AG08396 (cell line): ENCODE measurements around the gene SLC46A2.

Experiments used
- DNase-seq: peaks from one replicate; pipeline ENCODE4 v3.0.0; 2012; ENCODE audit warnings: low spot score, mixed read lengths

SLC46A2 gene

GRCh38 chr9:112886351-112886750, 4.3 kb downstream of the SLC46A2 start:
- no peak for DNase-seq

- no peak for DNase-seq
Observed at GRCh38 chr9:112885324-112885723, 5.4 kb downstream of the SLC46A2 start.

GRCh38 chr9:112884721-112885120, 6.0 kb downstream of the SLC46A2 start:
- DNase-seq: no peak

GRCh38 chr9:112884101-112884500, 6.6 kb downstream of the SLC46A2 start:
- DNase-seq: peak; percentile 57

- peak; percentile 37 for DNase-seq
Observed at GRCh38 chr9:112881331-112881730, 9.3 kb downstream of the SLC46A2 start.

GRCh38 chr9:112880650-112881049, 10.0 kb downstream of the SLC46A2 start:
- no peak for DNase-seq

GRCh38 chr9:112878752-112879151, 11.9 kb downstream of the SLC46A2 start:
- no peak for DNase-seq

- no peak for DNase-seq
Observed at GRCh38 chr9:112873773-112874405, 16.8 kb downstream of the SLC46A2 start.

- DNase-seq: no peak
Observed at GRCh38 chr9:112872019-112872418, 18.7 kb downstream of the SLC46A2 start.

- no peak for DNase-seq
Observed at GRCh38 chr9:112870556-112870955, 20.1 kb downstream of the SLC46A2 start.

GRCh38 chr9:112869917-112870316, 20.8 kb downstream of the SLC46A2 start:
- DNase-seq: no peak

- DNase-seq: no peak
Observed at GRCh38 chr9:112869041-112869529, 21.6 kb downstream of the SLC46A2 start.

GRCh38 chr9:112868461-112868860, 22.2 kb downstream of the SLC46A2 start:
- no peak for DNase-seq

- DNase-seq: peak; percentile 79
Observed at GRCh38 chr9:112867275-112867991, 23.2 kb downstream of the SLC46A2 start.

GRCh38 chr9:112866662-112867274, 23.9 kb downstream of the SLC46A2 start:
- DNase-seq: peak; percentile 29

- no peak for DNase-seq
Observed at GRCh38 chr9:112864982-112865381, 25.7 kb downstream of the SLC46A2 start.

- DNase-seq: no peak
Observed at GRCh38 chr9:112864403-112864802, 26.3 kb downstream of the SLC46A2 start.

- DNase-seq: no peak
Observed at GRCh38 chr9:112863746-112864145, 26.9 kb downstream of the SLC46A2 start.

- peak; percentile 26 for DNase-seq
Observed at GRCh38 chr9:112863214-112863613, 27.5 kb downstream of the SLC46A2 start.

- DNase-seq: no peak
Observed at GRCh38 chr9:112861638-112862555, 28.8 kb downstream of the SLC46A2 start.

GRCh38 chr9:112861155-112861554, 29.5 kb downstream of the SLC46A2 start:
- DNase-seq: no peak

- no peak for DNase-seq
Observed at GRCh38 chr9:112860451-112860850, 30.2 kb downstream of the SLC46A2 start.
